ENCODE results near the gene SPNS1.

The SPNS1 gene

DNA sequence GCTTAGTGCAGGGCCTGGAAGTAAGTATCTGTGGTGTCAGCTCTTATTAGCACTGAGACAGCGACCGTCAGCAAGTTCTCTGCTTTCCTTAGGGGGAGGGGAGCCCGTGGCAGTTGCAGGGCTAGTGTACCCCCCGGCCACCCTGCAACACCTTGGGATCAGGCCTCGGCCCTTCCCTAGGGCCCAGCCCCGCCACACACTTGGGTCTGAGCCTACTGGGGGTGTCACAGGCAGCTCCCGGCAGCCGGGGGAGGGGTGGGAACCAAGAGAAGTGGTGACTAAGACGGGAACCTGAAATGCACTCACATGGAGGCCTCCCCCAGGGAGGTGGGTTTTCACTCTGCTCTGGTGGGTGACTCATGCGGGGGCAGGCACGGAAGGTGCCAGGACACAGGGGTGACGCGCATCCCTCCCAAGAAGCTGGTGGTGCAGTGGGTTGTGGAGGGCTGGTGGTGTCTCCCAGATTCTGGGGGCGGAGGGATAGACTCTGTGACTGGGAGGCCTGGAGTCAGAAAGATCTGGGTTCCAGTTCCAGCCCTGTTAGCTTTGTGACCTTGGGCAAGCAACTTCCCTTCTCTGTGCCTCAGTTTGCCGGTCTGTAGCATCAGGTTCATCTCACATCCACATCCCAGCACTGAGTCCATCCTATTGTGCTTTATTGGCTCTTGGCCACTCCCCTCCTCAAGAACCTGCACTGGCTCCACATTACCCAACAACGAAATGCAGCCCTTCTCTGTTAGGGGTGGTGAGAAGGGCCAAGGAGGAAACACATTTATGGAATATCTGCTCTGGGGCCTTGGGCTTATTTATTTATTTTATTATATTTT lies 54.8 kb downstream of the SPNS1 start:
- peak; percentile 56 for DNase-seq (ENCODE audit: low read depth)

DNA sequence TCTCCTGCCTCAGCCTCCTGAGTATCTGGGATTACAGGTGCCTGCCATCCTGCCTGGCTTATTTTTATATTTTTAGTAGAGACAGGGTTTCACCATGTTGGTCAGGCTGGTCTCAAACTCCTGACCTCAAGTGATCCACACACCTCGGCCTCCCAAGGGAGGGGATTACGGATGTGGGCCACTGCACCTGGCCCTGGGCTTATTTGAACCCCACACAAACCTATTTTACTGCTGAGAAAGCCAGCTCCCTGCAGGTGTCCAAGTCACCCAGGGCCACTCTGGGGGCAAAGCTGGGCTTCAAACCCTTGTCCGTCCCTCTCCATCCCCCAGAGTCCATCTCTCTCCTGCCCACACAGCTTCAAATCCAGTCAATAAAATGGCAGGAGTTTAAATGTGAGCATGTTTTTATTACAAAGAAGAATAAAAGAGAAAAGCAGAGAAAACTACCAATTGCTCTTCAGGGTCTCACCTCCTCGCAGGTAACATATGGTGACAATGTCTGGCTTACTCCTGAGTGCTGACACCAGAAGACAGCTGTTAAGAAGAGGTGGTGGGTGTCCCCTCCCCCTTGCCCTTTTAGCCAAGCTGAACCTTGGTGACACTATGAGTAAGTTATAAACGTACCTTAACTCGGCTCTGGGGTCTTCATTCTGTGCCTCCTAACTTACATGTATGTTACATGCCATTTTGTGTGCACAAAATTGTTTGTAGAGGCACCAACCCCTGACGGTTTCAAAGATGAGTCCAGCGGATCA lies 55.7 kb downstream of the SPNS1 start:
- DNase-seq (ENCODE audit: low read depth) = no peak
